ENCODE results near the gene JAKMIP3. TPM values are rescaled to one million over a fixed set of nuclear protein-coding genes. Genes with fewer than 3 reads are reported as not detected.

Gene JAKMIP3
- total RNA-seq, 1 donor from 2014 or later, result 1.4 TPM

DNA sequence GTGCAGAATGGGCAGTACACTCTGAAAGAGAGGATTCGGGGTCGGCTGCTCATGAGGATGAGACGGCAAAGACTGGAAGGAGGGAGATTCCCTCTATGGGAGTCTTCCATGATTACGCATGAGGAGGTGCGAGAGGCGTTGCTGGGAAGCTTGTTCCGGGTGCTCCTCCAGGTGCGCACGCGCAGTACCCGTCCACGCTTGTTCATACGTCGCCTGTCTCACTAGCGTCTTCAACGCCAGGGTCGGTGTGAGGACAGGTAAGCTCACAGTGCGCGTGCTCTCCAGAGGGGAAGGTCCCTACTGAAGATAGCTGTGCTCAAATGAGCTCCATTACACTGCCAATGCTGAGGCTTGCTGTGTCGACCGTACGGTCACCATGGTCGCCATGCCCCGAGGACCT, 44.7 kb upstream of the JAKMIP3 start:
- H3K27me3 Mint-ChIP-seq (ENCODE audit: low read depth), result peaks cover 41% of the 10 kb centered on the region
- no peaks in the 10 kb centered on the region for H3K36me3 Mint-ChIP-seq
- peaks cover 3% of the 10 kb centered on the region for H3K4me1 Mint-ChIP-seq
- no peak for DNase-seq (ENCODE audit: low spot score in 2 of 2, unreplicated experiment in 2 of 2)
- no peaks in the 10 kb centered on the region for H3K9me3 Mint-ChIP-seq
- H3K4me3 Mint-ChIP-seq, result no peak overlapping the region
- H3K27ac Mint-ChIP-seq, result no peak overlapping the region
- TF ChIP-seq, protein P1, sequence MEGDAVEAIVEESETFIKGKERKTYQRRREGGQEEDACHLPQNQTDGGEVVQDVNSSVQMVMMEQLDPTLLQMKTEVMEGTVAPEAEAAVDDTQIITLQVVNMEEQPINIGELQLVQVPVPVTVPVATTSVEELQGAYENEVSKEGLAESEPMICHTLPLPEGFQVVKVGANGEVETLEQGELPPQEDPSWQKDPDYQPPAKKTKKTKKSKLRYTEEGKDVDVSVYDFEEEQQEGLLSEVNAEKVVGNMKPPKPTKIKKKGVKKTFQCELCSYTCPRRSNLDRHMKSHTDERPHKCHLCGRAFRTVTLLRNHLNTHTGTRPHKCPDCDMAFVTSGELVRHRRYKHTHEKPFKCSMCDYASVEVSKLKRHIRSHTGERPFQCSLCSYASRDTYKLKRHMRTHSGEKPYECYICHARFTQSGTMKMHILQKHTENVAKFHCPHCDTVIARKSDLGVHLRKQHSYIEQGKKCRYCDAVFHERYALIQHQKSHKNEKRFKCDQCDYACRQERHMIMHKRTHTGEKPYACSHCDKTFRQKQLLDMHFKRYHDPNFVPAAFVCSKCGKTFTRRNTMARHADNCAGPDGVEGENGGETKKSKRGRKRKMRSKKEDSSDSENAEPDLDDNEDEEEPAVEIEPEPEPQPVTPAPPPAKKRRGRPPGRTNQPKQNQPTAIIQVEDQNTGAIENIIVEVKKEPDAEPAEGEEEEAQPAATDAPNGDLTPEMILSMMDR (IDR thresholded peaks at IDR 0.05; ENCODE audit: unreplicated experiment), result no peak

DNA sequence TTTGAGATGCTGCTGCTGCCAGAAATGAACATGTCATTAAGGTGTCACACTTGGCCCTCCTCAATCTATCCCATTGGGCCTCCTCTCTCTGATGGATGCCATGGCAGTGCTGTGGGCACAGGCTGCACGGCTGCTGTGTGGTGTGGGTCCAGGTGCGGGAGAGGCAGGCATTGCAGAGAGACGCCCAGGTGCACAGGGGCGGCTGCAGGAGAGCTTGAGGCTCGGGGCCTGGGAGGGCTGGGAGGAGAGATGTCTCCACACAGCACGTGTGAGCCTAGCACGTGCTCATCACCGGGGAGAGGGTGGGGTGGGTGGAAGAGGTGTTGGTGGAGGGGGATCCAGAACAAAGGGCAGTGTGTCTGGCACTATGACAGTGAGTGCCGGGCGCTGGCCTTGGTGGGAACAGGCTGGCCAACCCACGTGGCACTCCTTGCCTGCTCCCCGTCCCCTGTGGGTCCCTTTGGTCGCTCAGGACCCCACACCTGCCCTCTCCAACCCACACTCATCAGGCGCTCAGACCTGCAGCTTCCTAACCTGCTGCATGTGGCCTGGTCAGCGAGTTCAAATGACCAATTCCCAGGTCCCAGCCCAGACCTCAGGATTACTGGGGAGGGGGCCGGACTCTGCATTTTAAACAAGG, 44.1 kb upstream of the JAKMIP3 start:
- DNase-seq (ENCODE audit: low spot score in 2 of 2, unreplicated experiment in 2 of 2), result no peak
- H3K4me3 Mint-ChIP-seq, result no peak overlapping the region
- TF ChIP-seq, protein P1 (IDR thresholded peaks at IDR 0.05; ENCODE audit: unreplicated experiment), result no peak
- no peaks in the 10 kb centered on the region for H3K9me3 Mint-ChIP-seq
- H3K4me1 Mint-ChIP-seq, result peaks cover 3% of the 10 kb centered on the region
- no peaks in the 10 kb centered on the region for H3K36me3 Mint-ChIP-seq
- peaks cover 44% of the 10 kb centered on the region for H3K27me3 Mint-ChIP-seq (ENCODE audit: low read depth)
- H3K27ac Mint-ChIP-seq, result no peak overlapping the region

DNA sequence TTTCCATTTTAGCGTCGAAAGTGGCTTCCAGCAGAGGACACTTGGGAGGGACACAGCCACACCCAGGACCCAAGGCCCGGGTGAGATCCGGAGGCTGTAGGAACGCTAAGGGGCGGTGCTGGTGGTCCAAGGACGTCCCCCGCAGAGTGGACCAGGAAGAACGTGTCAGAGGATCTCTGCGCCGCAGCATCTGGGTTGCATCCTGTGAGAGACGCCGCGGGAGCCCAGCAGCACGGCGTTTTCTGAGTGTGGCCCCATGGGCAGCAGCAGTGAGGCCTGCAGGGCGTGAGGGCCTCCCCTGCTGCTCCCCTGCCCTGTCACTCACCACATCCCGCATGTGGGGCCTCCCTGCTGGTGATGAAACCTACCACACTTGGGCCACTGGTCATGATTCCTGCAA, 43.5 kb upstream of the JAKMIP3 start:
- peaks cover 3% of the 10 kb centered on the region for H3K4me1 Mint-ChIP-seq

DNA sequence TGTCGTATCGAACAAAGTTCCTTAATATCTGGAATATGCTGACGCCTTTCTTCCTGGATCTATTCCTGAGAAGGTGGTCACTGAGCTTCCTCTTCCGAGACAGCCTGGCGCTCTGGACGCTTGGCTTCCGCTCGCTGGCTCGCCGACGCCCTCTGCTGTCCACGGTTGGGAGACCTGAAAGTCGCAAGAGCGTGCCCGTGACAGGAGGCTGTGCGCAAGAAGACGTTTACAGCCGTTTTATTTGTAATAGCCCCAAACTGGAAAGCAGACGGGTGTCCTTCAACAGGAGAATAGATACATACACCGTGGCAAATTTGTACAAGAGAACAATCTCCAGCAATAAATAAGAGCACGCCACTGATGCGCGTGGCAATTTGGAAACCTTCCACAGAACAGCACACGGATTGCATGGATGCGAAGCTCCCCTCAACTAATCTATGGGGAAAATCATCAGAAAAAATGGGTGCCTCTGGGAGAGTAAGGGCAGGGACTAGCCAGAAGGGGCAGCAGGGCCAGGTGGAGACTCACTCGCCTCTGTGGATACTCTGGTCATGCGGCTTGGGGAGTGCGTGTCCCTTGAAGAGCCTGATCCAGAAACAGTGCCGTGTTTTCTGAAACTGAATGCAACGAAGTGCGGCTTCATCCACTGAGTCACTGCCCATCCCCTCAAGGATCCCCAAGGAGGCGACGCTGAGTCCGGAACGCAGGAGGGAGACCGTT, 42.5 kb upstream of the JAKMIP3 start:
- H3K4me3 Mint-ChIP-seq, result peak overlapping the region; percentile 15
- H3K27ac Mint-ChIP-seq, result no peak overlapping the region
- H3K9me3 Mint-ChIP-seq, result no peaks in the 10 kb centered on the region
- peaks cover 3% of the 10 kb centered on the region for H3K4me1 Mint-ChIP-seq
- H3K27me3 Mint-ChIP-seq (ENCODE audit: low read depth), result peaks cover 59% of the 10 kb centered on the region
- TF ChIP-seq, protein P1 (IDR thresholded peaks at IDR 0.05; ENCODE audit: unreplicated experiment), result peak; percentile 68
- no peaks in the 10 kb centered on the region for H3K36me3 Mint-ChIP-seq
- peak in 1 of 2 experiments; percentile 86 for DNase-seq (ENCODE audit: low spot score in 2 of 2, unreplicated experiment in 2 of 2)

More for the DNA sequence above, 43.5 kb upstream of the JAKMIP3 start:
- Mint-ChIP-seq H3K27me3 (ENCODE audit: low read depth) (peaks cover 49% of the 10 kb centered on the region), H3K36me3 (no peaks in the 10 kb centered on the region), H3K27ac (no peak overlapping the region), H3K4me3 (no peak overlapping the region), H3K9me3 (no peaks in the 10 kb centered on the region)
- TF ChIP-seq, protein P1 (IDR thresholded peaks at IDR 0.05; ENCODE audit: unreplicated experiment), result no peak
- no peak for DNase-seq (ENCODE audit: low spot score in 2 of 2, unreplicated experiment in 2 of 2)

DNA sequence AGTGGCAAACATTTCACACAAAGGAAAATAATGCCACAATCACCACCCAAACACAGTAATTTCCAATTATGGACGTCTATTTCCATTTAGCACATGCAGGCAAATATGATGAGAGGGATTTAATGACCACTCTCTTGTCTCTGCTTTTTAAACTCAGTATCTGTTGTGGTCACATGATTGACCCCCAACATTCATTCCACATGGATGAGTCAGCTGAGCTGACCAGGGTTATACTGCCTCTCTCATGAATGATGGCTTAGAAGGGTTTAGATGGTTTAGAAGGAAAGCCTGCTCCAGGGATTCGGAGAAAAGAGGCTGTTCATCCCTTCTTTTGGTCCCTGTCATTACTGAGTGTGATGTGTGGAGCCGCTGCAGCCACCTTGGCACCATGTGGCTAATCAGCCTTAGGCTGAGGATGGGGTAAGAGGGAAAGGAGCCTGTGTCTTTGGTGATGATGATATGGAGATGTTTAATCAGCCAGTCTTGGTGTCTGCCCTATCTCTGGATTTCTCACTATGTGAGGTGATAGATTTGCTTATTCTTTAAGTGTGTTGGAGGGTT, 38.2 kb upstream of the JAKMIP3 start:
- DNase-seq (ENCODE audit: low spot score in 2 of 2, unreplicated experiment in 2 of 2), result no peak
- Mint-ChIP-seq H3K9me3 (no peaks in the 10 kb centered on the region), H3K36me3 (no peaks in the 10 kb centered on the region), H3K27ac (no peak overlapping the region), H3K4me3 (no peak overlapping the region), H3K4me1 (peaks cover 3% of the 10 kb centered on the region), H3K27me3 (ENCODE audit: low read depth) (peaks cover 85% of the 10 kb centered on the region)
- TF ChIP-seq, protein P1 (IDR thresholded peaks at IDR 0.05; ENCODE audit: unreplicated experiment), result no peak

All from mesothelial cell of epicardium (in vitro differentiated cells).